ENCODE results near the gene EPAS1.

Gene EPAS1

GRCh38 chr2:46413631-46414030 is 116.4 kb downstream of the EPAS1 start:
- DNase-seq = no peak

GRCh38 chr2:46414701-46415100 is 117.5 kb downstream of the EPAS1 start:
- DNase-seq = no peak

GRCh38 chr2:46416280-46416679 is 119.1 kb downstream of the EPAS1 start:
- DNase-seq = no peak

GRCh38 chr2:46416739-46417403 is 119.7 kb downstream of the EPAS1 start:
- no peak for DNase-seq

- no peak for DNase-seq
Measured at GRCh38 chr2:46420945-46421344, 123.7 kb downstream of the EPAS1 start.

- DNase-seq = peak; percentile 27
Measured at GRCh38 chr2:46421361-46421760, 124.2 kb downstream of the EPAS1 start.

- no peak for DNase-seq
Measured at GRCh38 chr2:46422717-46423394, 125.6 kb downstream of the EPAS1 start.

GRCh38 chr2:46424937-46425336 is 127.7 kb downstream of the EPAS1 start:
- DNase-seq = no peak

GRCh38 chr2:46428911-46429436 is 131.8 kb downstream of the EPAS1 start:
- DNase-seq = no peak

GRCh38 chr2:46430413-46430812 is 133.2 kb downstream of the EPAS1 start:
- DNase-seq = no peak

GRCh38 chr2:46430992-46431391 is 133.8 kb downstream of the EPAS1 start:
- DNase-seq = no peak

- DNase-seq = no peak
Measured at GRCh38 chr2:46431481-46432235, 134.5 kb downstream of the EPAS1 start.

- DNase-seq = no peak
Measured at GRCh38 chr2:46434851-46435273, 137.7 kb downstream of the EPAS1 start.

- no peak for DNase-seq
Measured at GRCh38 chr2:46435353-46435752, 138.1 kb downstream of the EPAS1 start.

- no peak for DNase-seq
Measured at GRCh38 chr2:46435796-46436360, 138.7 kb downstream of the EPAS1 start.
